ENCODE data around the gene NUB1. TPM values are rescaled to one million over a fixed set of nuclear protein-coding genes. Genes with fewer than 3 reads are reported as not detected.

Gene NUB1
- total RNA-seq (10 to 100 TPM; 37.2 to 56.3 (median 42.6) TPM), polyA plus RNA-seq (10 to 100 TPM; 22.6 to 34.7 TPM)
- long read RNA-seq, donor 1, transcript NUB1-203 (9 exons, 1,703 nt) = major isoform, 5 of 20 reads
- long read RNA-seq, donor 1, partial matches to known transcripts = 8 of 20 reads
- long read RNA-seq, donor 1, other reads (novel, unspliced or antisense) = 6 of 20 reads
- long read RNA-seq, donor 2, transcript NUB1-201 (15 exons, 3,180 nt) = major isoform, 28 of 83 reads
- long read RNA-seq, donor 2, transcript NUB1-203 (9 exons, 1,703 nt) = minor isoform, 18 of 83 reads
- long read RNA-seq, donor 2, partial matches to known transcripts = 22 of 83 reads
- long read RNA-seq, donor 2, other reads (novel, unspliced or antisense) = 13 of 83 reads
- long read RNA-seq, donor 3, partial matches to known transcripts = 5 of 13 reads
- long read RNA-seq, donor 3, other reads (novel, unspliced or antisense) = 3 of 13 reads

- Histone ChIP-seq H3K27ac (peak within 1 kb of the TSS; percentile 38 to 90 (median 74)), H3K4me1 (peaks cover 0 to 49% (median 16%) of the 10 kb centered on the region in 12 donors), H3K9me3 (no peaks in the 10 kb centered on the region), H3K36me3 (peaks cover 0 to 28% (median 19%) of the 10 kb centered on the region in 9 donors), H3K4me3 (peak within 1 kb of the TSS; percentile 69 to 99 (median 89)), H3K27me3 (no peaks in the 10 kb centered on the region)
- 2 to 6% (median 3%) methylated on average over 31 to 72 of the region's 72 CpGs for WGBS, 4 donors
- ATAC-seq (peak; percentile 98 to 100 (median 100)), DNase-seq (peak; percentile 93 to 97 (median 93))
- intact Hi-C loops (cut with DNase I) = no loop called here
- TF ChIP-seq CTCF (IDR thresholded peaks at IDR 0.05) (peak in 2 of 12 donors; percentile 3 to 5), POLR2A (IDR thresholded peaks at IDR 0.05) (peak in 1 of 2 donors; percentile 82)
Measured at GRCh38 chr7:151341357-151342101, at the start of gene NUB1. Gene NUB1, plus strand, starts transcription at chr7:151341812. Its CDS starts 3,538 bp downstream, at chr7:151345350.

- H3K9me3 ChIP-seq = peaks cover 0 to 9% (median 0%) of the 10 kb centered on the region in 12 donors
- no peak overlapping the region for H3K27ac ChIP-seq
- WGBS, 4 donors = 58 to 77% (median 60%) methylated on average over 3 of the region's 3 CpGs
- no peak for ATAC-seq
- no peak for DNase-seq
- no peaks in the 10 kb centered on the region for H3K36me3 ChIP-seq
- peaks cover 0 to 13% (median 0%) of the 10 kb centered on the region in 9 donors for H3K27me3 ChIP-seq
- intact Hi-C loops (cut with DNase I) = no loop called here
- no peaks in the 10 kb centered on the region for H3K4me1 ChIP-seq
- TF ChIP-seq POLR2A (IDR thresholded peaks at IDR 0.05) (no peak), CTCF (IDR thresholded peaks at IDR 0.05) (no peak)
- no peak overlapping the region for H3K4me3 ChIP-seq
Measured at GRCh38 chr7:151292850-151293249, 48.8 kb upstream of the NUB1 start.

- H3K4me3 ChIP-seq = no peak overlapping the region
- no peak overlapping the region for H3K27ac ChIP-seq
- DNase-seq = no peak
- 26 to 52% (median 51%) methylated on average over 3 of the region's 3 CpGs for WGBS, 4 donors
- no peak for TF ChIP-seq CTCF (IDR thresholded peaks at IDR 0.05)
- no peak for TF ChIP-seq POLR2A (IDR thresholded peaks at IDR 0.05)
- no peaks in the 10 kb centered on the region for H3K4me1 ChIP-seq
- H3K9me3 ChIP-seq = peaks cover 0 to 9% (median 0%) of the 10 kb centered on the region in 12 donors
- no peak for ATAC-seq
- peaks cover 0 to 13% (median 0%) of the 10 kb centered on the region in 9 donors for H3K27me3 ChIP-seq
- intact Hi-C loops (cut with DNase I) = no loop called here
- H3K36me3 ChIP-seq = no peaks in the 10 kb centered on the region
Measured at GRCh38 chr7:151296202-151296992, 45.2 kb upstream of the NUB1 start.

All from heart left ventricle (tissue), 16 donors.